ENCODE results near the gene SORBS1.

Gene SORBS1

DNA sequence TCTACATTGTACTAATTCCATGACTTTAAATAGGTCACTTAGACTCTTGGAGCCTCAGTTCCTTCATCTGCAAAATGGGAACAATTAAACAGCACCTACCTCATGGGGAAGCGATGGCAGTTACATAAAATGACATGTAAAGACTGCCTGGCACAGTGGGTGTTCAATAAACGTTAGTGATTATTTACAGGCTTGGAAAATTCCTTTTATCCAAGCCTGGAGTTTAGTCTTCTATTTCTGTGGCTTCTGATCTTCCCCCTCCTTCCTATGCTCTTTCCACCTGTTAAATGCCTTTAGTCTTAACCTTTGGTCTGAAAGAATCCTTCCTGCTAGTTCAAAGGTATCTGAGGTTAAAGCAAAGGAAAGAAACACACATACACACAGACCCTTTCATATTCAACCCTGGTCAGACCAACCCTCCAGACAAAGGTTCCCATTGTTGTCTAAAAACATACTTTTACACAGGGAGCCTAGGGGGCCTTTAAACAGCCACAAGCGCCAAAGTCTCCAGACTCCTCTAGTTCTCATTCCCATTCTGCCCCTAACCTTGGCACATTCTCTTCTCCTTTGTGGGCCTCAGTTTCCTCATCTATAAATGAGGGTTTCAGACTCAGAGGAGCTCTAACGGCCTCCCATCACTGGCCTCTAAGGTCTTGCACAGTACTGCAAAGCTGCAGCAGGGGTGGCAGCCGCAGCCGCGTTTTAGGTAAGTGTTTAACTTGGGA lies 21.4 kb downstream of the SORBS1 start:
- DNase-seq (ENCODE audit: low spot score), result no peak

DNA sequence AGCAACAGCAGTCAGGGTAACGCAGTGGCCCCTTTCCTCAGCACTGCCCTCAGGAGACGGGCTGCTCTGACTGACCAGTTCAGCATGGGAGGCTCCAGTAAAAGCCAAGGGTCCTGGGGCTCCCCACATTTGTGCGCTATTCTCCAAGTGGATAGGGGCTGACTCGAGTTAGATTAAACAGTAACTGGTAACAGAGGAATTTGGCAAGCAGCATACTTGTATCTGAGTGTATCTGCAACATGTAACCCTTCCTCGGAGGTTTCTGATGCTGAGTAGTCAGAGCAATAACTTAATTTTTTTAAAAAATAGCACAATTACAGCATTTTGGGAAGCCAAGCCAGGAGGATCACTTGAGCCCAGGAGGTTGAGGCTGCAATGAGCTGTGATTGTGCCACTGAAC lies 22.8 kb downstream of the SORBS1 start:
- DNase-seq (ENCODE audit: low spot score), result no peak

- no peak for DNase-seq (ENCODE audit: low spot score)
Observed at GRCh38 chr10:95537542-95537927, 23.6 kb downstream of the SORBS1 start.

DNA sequence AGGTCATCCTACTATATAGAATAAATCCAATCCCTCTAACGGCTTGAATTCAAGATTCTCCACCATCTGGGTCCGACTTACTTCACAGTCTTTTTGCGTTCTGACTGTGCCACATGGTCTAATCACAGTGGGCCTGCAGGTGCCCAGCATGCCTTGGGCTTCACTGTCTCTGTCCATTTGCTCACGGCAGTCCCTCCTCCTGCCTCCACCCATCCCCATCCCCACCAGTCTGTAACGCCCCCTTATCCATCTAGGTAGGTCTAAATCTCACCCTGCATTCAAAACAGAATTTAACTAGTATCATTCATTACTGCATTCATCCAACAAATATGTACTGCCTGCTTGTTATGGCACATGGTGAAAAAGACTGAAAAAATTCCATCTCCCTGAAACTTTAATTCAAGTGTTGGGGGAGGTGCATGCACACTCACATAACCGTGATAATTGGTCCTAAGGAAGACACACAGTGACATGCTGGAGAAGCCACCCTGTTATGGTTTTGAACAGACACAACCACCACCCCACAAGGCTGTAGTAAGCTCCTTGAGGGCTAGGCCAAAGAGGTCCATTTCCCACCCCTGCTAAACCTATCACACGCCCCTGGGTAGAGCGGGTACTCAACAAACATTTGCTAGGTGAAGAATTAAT lies 24.2 kb downstream of the SORBS1 start:
- no peak for DNase-seq (ENCODE audit: low spot score)

DNA sequence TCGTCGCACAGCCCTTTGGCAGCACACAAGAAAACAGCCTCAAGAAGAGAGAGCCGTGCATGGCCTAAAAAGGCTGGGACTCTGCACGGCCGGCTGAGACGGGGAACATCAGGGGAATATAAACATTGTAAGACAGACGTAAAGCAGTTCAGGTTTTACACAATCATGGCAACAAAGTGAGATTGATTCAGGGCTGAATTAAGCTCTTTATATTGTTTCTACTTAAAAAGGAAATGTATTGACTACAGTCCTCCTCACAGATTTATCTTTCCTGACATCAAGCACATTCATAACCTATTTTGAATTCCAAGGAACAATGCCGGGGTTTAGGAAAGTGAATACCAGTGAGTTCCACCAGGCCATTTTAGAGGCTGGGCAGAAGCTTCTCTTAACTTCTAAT lies 25.2 kb downstream of the SORBS1 start:
- no peak for DNase-seq (ENCODE audit: low spot score)

DNA sequence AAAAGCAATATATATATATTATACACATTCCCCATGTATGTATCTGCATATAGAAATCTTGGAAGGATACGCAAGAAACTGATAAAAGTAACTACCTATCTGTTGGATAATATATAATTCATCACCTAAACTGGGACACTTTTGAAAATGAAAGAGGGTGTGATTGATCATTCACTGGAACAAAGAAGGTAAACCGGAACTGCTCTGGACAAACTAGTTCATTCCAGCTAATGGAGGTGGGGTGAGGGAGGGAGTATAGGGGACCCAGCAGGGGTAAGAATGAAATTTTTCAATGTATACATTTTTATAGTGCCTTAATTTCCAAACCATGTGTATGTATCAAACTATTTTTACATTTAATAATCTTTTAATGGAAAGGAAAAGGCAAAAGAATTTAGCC lies 25.6 kb downstream of the SORBS1 start:
- no peak for DNase-seq (ENCODE audit: low spot score)

- no peak for DNase-seq (ENCODE audit: low spot score)
Observed at GRCh38 chr10:95533590-95533989, 27.6 kb downstream of the SORBS1 start.

GRCh38 chr10:95532536-95532935 lies 28.6 kb downstream of the SORBS1 start:
- DNase-seq (ENCODE audit: low spot score), result no peak

- DNase-seq (ENCODE audit: low spot score), result no peak
Observed at GRCh38 chr10:95531994-95532399, 29.2 kb downstream of the SORBS1 start.

DNA sequence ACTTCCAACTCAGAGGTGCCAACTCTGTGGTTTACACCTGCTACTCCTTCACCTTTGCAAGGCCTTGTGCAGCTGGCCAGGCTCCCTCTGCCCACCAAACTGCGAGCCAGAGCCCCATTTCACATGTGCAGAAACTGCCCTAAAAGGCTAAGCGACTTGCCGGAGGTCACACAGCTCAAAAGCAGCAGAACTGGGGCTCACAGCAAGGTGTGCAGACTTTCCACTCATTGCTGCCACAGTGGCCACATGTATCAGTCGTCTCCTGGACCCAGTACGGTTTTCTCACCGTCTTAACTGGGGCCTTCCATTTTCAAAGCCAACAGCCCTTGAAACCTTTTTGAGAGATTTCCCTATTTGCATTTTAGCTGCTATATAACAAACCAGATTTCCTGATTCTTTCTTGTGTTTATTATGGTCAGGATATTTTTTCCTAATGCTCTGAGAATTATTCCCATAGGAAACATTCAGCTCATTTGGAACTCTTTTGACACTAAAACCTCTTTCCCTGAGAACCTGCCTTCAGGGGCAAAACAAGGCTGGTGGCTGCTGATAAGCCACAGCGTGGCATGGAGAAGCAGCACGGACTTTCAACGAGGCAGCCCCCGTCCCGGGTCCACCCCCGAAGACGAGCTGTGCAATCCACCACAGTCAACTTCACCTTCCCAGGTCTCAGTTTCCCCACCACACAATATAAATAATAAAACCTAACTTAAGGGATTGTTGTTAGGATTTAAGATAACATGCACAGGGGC lies 29.9 kb downstream of the SORBS1 start:
- no peak for DNase-seq (ENCODE audit: low spot score)

- DNase-seq (ENCODE audit: low spot score), result no peak
Observed at GRCh38 chr10:95530561-95530960, 30.6 kb downstream of the SORBS1 start.

- DNase-seq (ENCODE audit: low spot score), result no peak
Observed at GRCh38 chr10:95530029-95530428, 31.1 kb downstream of the SORBS1 start.

GRCh38 chr10:95526044-95526443 lies 35.1 kb downstream of the SORBS1 start:
- DNase-seq (ENCODE audit: low spot score), result no peak

GRCh38 chr10:95525033-95525418 lies 36.1 kb downstream of the SORBS1 start:
- no peak for DNase-seq (ENCODE audit: low spot score)

DNA sequence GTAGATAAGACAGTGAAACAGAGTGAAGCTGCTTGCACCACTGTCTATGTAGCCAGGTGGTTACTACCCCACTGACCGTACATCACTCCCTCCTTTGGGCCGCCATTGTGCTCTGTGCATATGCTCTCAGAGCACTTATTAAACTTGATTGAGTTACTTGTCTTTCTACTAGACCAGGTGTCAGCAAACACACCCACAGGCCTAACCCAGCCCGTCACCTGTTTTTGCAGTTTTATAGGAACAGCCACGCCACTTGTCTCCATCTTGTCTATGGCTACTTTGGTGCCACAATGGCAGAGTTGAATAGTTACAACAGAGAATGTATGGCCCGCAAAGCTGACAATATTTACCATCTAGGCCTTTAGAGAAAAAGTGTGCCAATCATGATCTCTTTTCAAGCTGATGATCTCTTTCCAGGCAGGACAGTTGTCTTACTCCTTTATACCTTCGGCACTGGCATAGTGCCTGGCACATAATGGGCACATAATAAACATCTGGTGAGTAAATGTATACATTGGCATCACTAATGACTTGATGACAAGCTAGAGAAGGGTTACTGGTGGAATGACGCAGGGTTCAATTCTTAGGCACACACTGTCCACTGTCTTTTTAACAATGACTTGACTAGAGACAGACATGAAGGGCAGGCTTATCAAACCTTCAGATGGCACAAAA lies 36.7 kb downstream of the SORBS1 start:
- DNase-seq (ENCODE audit: low spot score), result no peak

GRCh38 chr10:95522117-95522516 lies 39.1 kb downstream of the SORBS1 start:
- no peak for DNase-seq (ENCODE audit: low spot score)

DNA sequence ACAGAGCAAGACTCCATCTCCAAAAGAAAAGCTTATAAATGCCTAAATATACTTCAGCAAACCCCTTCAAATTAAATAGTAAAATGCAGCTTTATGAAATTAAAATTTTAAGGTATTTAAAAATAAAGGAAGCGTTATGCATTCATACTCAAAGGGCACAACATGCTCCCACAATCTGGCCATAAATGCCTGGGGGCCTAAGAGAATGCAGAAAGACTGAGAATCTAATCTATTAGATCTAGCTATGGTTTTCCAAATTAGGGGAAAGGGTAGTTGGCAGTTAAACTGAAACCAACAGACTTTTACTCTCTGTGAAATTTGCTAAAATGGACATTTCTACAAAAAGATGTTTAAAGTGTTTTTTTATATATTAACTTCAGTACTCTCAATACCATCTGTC lies 40.6 kb downstream of the SORBS1 start:
- DNase-seq (ENCODE audit: low spot score), result no peak

GRCh38 chr10:95518455-95519452 lies 42.4 kb downstream of the SORBS1 start:
- no peak for DNase-seq (ENCODE audit: low spot score)

- DNase-seq (ENCODE audit: low spot score), result peak; percentile 56
Observed at GRCh38 chr10:95517536-95518454, 43.4 kb downstream of the SORBS1 start.

DNA sequence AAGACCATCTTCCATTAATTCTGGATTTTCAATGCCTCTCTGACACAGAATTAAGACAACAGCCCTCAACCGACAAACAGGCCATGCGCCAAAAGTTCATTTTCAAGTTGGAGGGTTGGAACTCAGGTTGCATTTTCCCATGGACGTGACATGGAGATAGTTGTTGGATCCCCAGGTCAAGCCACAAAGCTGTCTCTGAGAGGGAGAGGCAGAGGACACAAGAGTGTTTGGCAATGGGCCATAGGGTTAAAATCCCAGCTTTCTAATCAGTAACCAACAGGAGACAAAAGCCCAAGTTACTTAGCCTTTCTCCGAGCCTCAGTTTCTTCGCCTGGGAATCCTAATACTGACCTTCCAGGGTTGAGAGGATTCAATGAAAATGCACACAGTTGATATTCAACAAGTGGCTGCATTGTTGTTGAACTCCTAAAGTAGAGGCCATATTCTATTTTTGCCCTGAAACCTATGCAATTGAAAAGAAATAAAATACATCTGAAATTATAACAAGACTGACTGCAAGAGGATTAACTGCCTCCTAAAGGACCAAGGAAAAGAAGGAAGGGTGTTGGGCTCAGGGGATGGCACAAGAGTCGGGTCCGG lies 44.3 kb downstream of the SORBS1 start:
- no peak for DNase-seq (ENCODE audit: low spot score)
